GM21423 (cell line): ENCODE data around the gene ITGB6.

Experiments used
- ATAC-seq: cut with Tn5 transposase; IDR thresholded peaks from one replicate; pipeline ENCODE4 v1.9.1; 2021; ENCODE audit warnings: mild to moderate bottlenecking, moderate library complexity; ENCODE audit not compliant: unreplicated experiment

Gene ITGB6

GRCh38 chr2:160057356-160057755 is 142.7 kb downstream of the ITGB6 start:
- no peak for ATAC-seq

DNA sequence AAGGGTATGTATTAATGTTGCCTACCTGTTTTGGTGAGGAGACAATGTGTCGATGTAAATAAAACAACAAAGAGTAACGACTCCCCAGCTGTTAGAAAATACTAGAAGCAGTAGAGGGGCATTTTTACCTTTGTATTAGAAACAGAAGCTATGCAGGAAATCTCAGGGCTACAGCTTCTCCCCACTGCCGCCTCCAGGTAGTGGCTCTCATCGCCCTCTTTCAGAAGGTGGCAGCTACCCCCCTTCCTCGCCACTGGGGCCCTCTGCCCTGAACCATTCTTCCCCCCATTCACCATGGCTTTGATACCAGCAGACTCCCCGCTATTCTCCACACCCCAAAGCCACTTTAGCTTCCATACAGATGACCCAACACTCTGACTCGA is 144.4 kb downstream of the ITGB6 start:
- ATAC-seq: no peak

- no peak for ATAC-seq
Measured at GRCh38 chr2:160054984-160055725, 144.9 kb downstream of the ITGB6 start.

DNA sequence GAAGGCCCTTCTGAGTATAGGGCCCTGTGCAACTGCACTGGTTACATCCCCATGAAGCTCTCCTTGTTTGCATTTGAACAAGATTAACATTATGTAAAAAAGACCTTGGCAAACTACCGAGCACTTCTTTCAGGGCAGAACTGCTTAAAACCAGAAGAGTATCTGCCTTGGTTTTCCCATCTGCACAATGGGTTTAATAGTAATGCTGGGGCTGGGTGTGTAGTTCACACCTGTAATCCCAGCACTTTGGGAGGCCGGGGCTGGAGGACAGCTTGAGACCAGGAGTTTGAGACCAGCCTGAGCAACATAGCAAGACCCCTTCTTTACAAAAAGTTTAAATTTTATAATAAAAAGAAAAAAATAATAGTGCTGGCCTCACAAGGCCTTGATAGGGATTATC is 146.1 kb downstream of the ITGB6 start:
- ATAC-seq: no peak

- ATAC-seq: no peak
Measured at GRCh38 chr2:160052531-160052930, 147.5 kb downstream of the ITGB6 start.

- no peak for ATAC-seq
Measured at GRCh38 chr2:160051371-160051800, 148.7 kb downstream of the ITGB6 start.

DNA sequence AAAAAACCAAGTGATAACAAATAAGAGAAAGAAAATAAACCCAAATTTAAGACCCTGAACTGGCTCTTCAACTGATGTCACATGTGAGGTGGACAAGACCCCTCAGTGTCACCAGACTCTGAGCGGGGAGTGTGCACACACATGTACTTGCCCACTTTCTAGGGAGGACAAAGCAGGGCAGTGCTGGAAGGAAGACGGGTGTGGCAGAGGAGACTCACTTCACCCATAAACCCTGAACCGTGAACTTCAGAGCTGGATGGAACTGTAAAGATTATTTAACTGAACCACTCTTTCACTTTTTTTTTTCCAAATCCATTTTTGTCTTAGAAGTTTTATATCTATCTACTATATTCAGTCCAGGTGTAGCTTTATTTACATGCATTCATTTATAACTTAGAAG is 149.9 kb downstream of the ITGB6 start:
- ATAC-seq: no peak
